ENCODE results near the gene TOP1.
A peak's percentile ranks its signal among the peaks of the same experiment; 100 is the strongest.

TOP1 gene

DNA sequence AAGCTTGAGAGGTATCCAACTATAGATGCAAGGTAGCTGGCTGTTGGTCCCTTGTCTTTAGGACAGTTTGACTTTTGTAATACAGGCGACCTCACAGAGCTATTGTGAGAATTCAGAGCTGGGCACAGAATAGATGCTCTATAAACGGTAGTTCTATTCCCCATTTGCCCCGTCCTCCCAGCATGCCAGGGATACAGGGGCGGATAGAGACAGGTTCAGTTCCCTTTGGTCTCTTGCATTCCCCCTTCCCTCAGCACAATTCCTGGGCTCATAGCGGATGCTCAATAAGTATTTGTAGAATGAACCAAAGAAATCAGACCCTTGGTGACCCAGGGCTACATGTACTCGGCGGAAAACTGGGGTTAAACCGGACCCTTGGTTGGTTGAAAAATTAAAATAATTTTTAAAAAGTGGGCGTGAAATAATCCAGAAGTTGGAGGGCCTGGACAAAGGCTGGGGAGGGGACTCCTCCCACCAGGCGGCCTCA is 707 bp upstream of the TOP1 start:
- peak overlapping the region; percentile 80 for H3K4me3 ChIP-seq (replicated peaks; ENCODE audit: low read depth, low read length)
- no peak for DNase-seq (ENCODE audit: extremely low read depth, low read depth)
- TF ChIP-seq, protein P1, sequence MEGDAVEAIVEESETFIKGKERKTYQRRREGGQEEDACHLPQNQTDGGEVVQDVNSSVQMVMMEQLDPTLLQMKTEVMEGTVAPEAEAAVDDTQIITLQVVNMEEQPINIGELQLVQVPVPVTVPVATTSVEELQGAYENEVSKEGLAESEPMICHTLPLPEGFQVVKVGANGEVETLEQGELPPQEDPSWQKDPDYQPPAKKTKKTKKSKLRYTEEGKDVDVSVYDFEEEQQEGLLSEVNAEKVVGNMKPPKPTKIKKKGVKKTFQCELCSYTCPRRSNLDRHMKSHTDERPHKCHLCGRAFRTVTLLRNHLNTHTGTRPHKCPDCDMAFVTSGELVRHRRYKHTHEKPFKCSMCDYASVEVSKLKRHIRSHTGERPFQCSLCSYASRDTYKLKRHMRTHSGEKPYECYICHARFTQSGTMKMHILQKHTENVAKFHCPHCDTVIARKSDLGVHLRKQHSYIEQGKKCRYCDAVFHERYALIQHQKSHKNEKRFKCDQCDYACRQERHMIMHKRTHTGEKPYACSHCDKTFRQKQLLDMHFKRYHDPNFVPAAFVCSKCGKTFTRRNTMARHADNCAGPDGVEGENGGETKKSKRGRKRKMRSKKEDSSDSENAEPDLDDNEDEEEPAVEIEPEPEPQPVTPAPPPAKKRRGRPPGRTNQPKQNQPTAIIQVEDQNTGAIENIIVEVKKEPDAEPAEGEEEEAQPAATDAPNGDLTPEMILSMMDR (IDR thresholded peaks at IDR 0.05; ENCODE audit: low read depth, low read length, missing control alignments): no peak

DNA sequence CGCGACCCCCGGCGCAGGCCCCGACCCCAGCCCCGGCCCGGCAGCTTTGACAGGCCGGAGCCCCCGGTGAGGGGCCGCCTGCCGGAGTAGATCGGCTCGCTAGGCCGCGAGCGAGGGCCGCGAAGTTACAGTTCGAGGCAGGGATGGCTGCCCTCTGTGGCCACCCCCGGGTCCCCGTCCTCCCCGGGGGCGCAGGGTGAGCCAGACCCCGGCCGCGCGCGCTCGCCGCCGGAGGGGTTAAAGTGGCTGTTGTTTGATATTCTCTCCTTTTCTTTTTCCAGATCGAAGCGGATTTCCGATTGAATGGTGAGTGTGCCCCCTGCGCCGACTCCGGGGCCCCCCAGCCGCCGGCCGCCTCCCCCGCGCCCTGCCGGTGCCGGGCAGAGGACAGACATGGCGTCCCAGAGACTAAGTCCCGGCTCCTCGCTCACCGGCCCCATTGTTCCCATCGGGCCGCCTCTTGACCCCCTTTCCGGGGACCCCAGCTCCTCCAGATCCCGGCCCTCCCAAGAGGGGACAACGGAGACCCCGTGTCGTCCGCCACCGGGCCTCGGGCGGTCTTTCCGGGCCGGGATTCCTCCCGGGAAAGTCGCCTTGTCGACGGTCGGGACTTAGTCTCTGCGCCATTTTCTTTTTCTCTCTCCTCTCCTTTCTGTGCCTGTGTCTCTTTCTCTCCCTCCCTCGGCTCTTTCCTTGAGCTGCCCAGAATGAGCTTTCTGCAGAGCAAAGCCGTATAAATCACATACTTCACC is 704 bp downstream of the TOP1 start:
- TF ChIP-seq, protein P1 (IDR thresholded peaks at IDR 0.05; ENCODE audit: low read depth, low read length, missing control alignments): no peak
- peak overlapping the region; percentile 80 for H3K4me3 ChIP-seq (replicated peaks; ENCODE audit: low read depth, low read length)
- no peak for DNase-seq (ENCODE audit: extremely low read depth, low read depth)

DNA sequence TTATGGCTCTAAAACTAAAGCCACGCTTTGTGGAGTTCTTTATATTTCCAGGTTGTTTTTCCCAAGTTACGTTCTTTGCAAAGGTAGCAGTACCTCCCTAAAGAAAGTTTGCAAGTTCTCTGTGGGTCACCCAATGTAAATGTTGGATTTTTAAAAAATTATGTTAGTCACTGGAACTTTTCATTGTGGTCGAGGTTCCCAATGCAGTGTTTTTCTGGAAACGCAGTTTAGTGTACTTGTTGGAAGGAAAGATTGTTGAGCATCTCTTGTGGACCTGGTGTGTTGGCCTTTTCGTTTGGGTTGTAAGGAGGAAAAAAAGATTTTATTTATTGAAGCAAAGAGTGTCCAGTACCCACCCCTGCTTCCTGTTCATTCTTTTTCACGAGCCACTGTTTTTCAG is 1.4 kb downstream of the TOP1 start:
- TF ChIP-seq, protein P1 (IDR thresholded peaks at IDR 0.05; ENCODE audit: low read depth, low read length, missing control alignments): no peak
- H3K4me3 ChIP-seq (replicated peaks; ENCODE audit: low read depth, low read length): peak overlapping the region; percentile 80
- DNase-seq (ENCODE audit: extremely low read depth, low read depth): no peak

DNA sequence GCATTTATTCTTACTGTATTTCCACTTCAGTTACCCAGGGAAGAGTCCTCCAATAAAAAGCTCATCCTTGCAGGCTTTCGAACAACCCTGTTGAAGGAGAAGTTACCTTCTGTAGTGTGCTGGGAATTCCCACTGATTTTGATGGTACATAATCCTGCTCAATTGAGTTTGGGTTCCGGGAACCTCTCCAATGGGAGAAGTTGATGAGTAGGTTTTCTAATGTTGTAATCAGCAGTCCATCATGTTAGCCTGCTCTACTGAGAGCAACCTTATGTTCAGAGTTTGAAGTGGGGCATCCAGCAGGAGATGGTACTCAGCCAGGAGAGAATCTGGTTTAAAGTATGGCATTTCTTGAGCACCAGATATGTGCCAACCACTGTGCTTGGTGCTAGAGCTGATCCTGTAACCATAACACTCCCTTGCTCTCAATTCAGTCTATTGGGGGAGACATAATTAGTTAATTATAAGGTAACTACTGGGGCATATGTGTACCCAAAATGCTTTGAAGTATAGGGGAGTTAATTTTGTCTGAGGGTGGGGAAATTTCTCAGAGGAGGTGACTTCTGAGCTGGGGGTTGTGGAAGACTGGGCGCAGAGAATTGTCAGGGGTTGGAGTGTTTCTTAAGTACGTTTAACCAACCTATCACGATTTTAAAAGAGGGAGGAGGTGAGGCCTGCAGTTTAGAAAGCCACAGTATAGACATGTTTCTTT is 2.1 kb downstream of the TOP1 start:
- TF ChIP-seq, protein P1 (IDR thresholded peaks at IDR 0.05; ENCODE audit: low read depth, low read length, missing control alignments): no peak
- peak overlapping the region; percentile 80 for H3K4me3 ChIP-seq (replicated peaks; ENCODE audit: low read depth, low read length)
- DNase-seq (ENCODE audit: extremely low read depth, low read depth): no peak

DNA sequence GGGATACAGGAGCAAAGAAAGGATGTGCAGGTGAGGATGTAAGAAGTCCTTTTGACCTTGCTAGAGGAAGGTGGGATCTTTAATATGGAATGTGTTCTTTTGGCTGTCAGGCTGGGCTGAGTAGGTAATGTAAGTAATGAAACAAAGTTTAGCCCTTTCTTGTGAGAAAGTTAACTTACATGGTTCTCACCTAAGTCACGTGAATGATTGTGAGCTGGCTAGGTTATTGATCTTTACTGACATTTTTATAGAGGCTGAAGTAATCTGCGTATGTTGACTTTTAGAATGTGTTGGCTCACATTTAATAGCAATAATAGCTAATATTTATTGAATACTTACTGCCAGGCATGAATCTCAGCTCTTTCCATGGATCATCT is 2.6 kb downstream of the TOP1 start:
- peak overlapping the region; percentile 80 for H3K4me3 ChIP-seq (replicated peaks; ENCODE audit: low read depth, low read length)
- no peak for DNase-seq (ENCODE audit: extremely low read depth, low read depth)
- TF ChIP-seq, protein P1 (IDR thresholded peaks at IDR 0.05; ENCODE audit: low read depth, low read length, missing control alignments): no peak

DNA sequence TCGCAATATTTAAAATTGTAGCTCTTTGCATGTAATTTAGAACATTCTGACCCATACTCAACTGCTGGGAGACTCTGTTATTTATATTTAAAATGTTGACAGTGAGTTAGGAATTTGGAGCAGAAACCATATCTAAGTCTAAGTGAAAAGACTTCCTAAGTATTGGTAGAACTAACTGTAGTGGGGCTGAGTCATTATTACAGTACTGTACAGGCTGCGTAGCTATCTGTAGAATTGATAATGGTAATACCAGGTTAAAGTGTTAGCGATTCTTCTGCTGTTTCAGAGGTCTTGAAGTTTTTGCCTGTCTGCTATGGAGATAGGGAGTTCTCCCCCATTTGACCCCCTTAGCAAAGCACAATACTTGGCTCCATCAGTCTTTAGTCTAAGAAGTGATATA is 3.6 kb downstream of the TOP1 start:
- H3K4me3 ChIP-seq (replicated peaks; ENCODE audit: low read depth, low read length): peak overlapping the region; percentile 80
- TF ChIP-seq, protein P1 (IDR thresholded peaks at IDR 0.05; ENCODE audit: low read depth, low read length, missing control alignments): no peak
- DNase-seq (ENCODE audit: extremely low read depth, low read depth): no peak
